ENCODE data around the gene RO60.
"Not testable (repeated sequence)": the region's sequence is repeated elsewhere in the genome, so short reads cannot be mapped to it uniquely, and the experiment has no call there.

- TF ChIP-seq, protein P1, sequence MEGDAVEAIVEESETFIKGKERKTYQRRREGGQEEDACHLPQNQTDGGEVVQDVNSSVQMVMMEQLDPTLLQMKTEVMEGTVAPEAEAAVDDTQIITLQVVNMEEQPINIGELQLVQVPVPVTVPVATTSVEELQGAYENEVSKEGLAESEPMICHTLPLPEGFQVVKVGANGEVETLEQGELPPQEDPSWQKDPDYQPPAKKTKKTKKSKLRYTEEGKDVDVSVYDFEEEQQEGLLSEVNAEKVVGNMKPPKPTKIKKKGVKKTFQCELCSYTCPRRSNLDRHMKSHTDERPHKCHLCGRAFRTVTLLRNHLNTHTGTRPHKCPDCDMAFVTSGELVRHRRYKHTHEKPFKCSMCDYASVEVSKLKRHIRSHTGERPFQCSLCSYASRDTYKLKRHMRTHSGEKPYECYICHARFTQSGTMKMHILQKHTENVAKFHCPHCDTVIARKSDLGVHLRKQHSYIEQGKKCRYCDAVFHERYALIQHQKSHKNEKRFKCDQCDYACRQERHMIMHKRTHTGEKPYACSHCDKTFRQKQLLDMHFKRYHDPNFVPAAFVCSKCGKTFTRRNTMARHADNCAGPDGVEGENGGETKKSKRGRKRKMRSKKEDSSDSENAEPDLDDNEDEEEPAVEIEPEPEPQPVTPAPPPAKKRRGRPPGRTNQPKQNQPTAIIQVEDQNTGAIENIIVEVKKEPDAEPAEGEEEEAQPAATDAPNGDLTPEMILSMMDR (IDR thresholded peaks at IDR 0.05; ENCODE audit: low read length), result not testable (repeated sequence)
- not testable (repeated sequence) for TF ChIP-seq EZH2 (optimal IDR thresholded peaks at IDR 0.05; ENCODE audit: low read depth, low read length)
These were observed 10.5 kb upstream of the RO60 start for GRCh38 chr1:193048913-193049312.

Data from MM.1S (cell line).